ENCODE results near the gene ASPN. TPM values are rescaled to one million over a fixed set of nuclear protein-coding genes. Genes with fewer than 3 reads are reported as not detected.

ASPN gene
- 10 to 100 TPM; 22.5 to 34.5 TPM for total RNA-seq
- long read RNA-seq, donor 1, transcript ASPN-202 (8 exons, 2,470 nt): major isoform, 5 of 7 reads
- long read RNA-seq, donor 1, partial matches to known transcripts: 1 of 7 reads
- long read RNA-seq, donor 1, other reads (novel, unspliced or antisense): 1 of 7 reads
- long read RNA-seq, donor 2, transcript ASPN-202 (8 exons, 2,470 nt): major isoform, 9 of 15 reads
- long read RNA-seq, donor 2, partial matches to known transcripts: 3 of 15 reads
- long read RNA-seq, donor 2, other reads (novel, unspliced or antisense): 3 of 15 reads

DNA sequence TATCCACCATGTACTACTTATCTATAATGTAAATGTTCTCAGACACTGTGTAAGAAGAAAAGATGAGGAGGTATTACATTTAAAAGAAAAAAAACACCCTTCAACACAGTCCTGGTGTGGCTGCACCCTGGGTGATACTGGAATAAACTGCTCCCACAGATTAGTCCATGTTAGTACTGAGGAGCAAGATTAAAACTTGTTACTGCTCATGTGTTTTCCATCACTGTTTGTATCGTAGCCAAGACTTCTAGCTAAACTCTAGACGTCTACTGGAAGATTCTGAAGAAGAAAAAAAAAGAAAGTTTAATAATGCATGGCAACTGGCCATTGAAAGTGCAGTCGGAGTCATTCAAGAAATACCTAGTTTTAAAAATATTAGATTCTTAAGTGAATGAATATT is at the start of gene ASPN:
Gene ASPN (minus strand): TSS at position 178 of the 400 bp plus-strand sequence.
- intact Hi-C loops (cut with DNase I): no loop called here

DNA sequence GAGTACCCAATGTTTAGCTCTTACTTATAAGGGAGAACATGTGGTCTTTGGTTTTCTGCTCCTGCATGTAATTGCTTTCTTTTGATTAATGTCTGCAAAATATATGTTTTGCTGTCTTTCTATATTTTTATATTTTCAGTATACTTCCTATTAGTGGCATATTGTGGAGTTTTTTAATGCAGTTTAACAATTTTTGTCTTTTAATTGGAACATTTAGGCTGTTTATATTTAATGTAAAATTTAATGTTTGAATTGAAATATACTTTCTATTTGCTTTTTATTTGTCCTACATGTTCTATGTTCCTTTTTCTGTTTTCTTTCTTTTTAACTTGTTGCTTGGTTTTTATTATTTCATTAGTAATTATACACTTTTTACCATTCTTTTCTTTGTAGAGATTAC is 48.6 kb upstream of the ASPN start:
- no peak for DNase-seq (ENCODE audit: low spot score)
- intact Hi-C loops (cut with DNase I): no loop called here

More for the DNA sequence above, at the start of gene ASPN:
- DNase-seq (ENCODE audit: low spot score): no peak

- DNase-seq (ENCODE audit: low spot score): no peak
- intact Hi-C loops (cut with DNase I): no loop called here
These were observed 46.8 kb upstream of the ASPN start for GRCh38 chr9:92529124-92529523.

GRCh38 chr9:92528522-92528849 is 46.2 kb upstream of the ASPN start:
- intact Hi-C loops (cut with DNase I): no loop called here
- DNase-seq (ENCODE audit: low spot score): no peak

DNA sequence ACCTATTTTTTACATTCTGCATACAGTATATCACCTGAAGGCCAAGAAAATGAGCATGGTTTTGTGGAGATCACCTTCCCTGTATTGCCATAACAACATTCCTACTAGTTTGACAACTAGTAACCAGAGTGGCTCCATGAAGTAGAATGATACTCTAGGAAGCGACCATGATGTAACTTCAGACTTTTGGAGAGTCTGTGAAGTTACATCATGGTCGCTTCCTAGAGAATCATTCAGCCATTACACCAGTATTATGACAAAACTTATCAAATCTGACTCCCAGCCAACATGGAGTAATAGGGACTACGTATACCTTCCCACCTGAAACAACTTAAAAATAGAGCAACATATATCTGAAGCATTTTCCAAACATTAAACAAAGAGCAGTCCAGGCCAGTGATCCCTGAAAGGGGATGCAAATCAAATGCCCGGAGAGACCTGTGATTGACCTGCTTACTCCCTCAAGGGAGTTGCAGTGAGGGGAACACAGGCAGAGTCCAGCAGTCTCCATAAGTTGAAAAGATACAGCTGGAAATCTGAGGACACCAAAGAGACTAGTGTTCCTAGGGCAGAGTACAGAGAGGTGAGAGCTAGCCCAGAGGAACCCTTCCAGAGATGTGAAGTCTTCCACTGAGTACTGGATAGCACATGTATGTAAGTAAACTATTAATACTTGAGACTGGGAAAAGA is 45.7 kb upstream of the ASPN start:
- intact Hi-C loops (cut with DNase I): no loop called here
- DNase-seq (ENCODE audit: low spot score): no peak

DNA sequence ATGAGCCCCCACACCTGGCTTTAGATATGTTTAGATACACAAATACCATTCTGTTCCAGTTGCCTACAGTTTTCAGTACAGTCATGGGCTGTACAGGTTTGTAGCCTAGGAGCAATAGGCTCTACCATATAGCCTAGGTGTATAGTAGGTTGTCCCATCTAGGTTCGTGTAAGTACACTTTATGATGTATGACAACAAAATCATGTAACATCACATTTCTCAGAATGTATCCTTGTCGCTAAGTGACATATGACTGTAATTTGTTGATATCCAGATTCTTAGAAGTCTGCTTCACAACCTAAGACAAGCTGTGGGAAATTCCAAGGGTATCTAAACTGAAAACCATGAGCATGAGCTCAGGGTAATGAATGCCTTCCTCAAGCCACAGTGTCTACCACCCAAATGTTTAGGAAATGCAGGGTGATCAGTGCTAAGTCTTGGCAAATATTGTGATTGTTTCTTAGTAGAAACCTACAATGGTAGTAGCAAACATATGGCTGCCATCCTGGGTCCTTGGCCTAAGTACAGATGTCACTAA is 45.1 kb upstream of the ASPN start:
- DNase-seq (ENCODE audit: low spot score): no peak
- intact Hi-C loops (cut with DNase I): no loop called here

DNA sequence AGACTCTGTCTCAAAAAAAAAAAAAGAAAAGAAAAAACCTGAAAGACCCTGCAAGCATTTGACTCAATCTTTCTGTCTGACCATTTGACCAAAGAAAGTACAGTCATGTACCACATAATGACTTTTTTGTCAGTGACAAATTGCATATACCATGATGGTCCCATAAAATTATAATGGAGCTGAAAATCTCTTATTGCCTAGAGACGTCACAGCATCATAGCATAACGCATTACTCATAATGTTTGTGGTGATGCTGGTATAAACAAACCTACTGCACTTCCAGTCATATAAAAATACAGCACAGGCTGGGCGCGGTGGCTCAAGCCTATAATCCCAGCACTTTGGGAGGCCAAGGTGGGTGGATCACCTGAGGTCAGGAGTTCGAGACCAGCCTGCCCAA is 43.0 kb upstream of the ASPN start:
- DNase-seq (ENCODE audit: low spot score): no peak
- intact Hi-C loops (cut with DNase I): no loop called here

- intact Hi-C loops (cut with DNase I): no loop called here
- DNase-seq (ENCODE audit: low spot score): no peak
These were observed 42.6 kb upstream of the ASPN start for GRCh38 chr9:92524881-92525280.

DNA sequence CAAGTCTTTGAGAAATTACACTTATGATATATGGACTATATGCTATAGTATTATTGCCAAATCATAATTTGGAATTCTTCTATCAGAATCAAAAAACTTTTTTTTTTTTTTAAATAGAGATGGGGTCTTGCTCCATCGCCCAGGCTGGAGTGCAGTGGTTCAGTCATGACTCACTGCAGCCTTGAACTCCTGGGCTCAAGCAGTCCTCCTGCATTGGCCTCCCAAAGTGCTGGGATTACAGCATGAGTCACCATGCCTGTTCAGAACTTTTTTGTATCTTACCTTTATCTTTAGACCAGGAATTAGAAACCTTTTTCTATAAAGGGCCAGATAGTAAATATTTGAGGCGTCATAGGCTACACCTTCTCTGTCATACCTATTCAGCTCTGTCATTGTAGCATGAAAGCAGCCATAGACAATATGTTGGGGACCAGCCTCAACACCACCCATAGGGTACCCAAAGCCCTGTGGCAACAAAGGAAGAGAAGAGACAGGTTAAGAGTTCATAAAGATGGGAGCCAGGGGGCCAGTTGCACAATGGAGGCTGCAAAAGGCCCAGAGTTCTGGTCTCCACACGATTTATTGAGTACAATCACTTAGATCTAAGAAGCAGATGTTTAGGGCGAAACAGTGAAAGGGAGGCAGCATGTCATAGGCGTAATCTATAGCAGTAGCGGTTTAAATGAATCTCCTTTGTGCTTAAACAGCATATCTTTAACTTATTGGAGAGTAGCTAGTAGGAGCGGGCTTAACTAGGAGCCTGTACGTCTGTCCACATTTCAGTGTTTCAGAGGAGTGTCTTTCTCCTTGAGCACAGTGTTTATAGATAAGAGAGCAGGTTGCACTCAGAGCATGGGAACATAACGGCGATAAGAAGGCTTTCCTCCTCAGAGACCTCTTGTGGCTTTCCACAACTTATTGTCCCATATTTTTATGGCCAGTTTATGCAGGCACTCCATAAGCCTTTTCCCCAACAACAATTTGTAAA is 41.0 kb upstream of the ASPN start:
- no peak for DNase-seq (ENCODE audit: low spot score)
- intact Hi-C loops (cut with DNase I): no loop called here

GRCh38 chr9:92520837-92521236 is 38.5 kb upstream of the ASPN start:
- DNase-seq (ENCODE audit: low spot score): no peak
- intact Hi-C loops (cut with DNase I): no loop called here

DNA sequence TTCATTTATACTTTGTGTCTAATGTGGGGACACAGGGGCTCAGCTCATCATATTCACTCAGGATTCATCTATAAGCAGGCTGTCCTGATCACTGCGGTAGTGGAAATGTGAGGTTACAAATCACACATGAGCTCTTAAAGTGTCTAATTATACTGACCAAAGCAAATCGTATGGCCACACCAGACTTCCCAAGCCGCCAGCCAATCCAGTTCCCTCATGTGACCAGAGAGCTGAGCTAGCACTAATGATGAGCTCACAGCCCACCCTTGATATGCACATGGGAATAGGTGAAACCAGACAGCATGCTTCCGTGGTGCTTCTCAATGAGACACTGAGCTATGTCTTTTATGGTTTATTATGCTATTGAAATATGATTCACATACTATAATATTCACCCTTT is 35.9 kb upstream of the ASPN start:
- intact Hi-C loops (cut with DNase I): no loop called here
- DNase-seq (ENCODE audit: low spot score): no peak

GRCh38 chr9:92517046-92517445 is 34.7 kb upstream of the ASPN start:
- intact Hi-C loops (cut with DNase I): no loop called here
- DNase-seq (ENCODE audit: low spot score): no peak

DNA sequence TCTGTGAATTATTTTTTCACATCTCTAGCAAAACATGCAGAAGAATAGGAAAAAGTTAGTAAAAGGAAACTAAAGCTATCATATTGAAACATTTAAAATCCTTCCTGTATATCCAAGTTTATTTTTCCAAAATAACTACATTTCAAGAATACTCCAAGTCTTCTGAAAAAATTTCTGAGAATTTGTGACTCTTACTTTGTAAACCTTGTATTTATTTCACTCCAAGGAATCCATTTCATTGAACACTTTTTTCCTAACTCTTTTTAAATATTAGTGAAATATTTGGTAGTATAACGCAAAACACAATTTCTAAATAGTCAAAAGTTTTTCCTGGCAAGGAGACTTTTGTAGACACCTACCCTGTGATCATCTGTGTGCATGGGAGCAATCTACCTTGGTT is 34.2 kb upstream of the ASPN start:
- DNase-seq (ENCODE audit: low spot score): no peak
- intact Hi-C loops (cut with DNase I): no loop called here

- intact Hi-C loops (cut with DNase I): no loop called here
- DNase-seq (ENCODE audit: low spot score): no peak
These were observed 32.3 kb upstream of the ASPN start for GRCh38 chr9:92514635-92515034.

- intact Hi-C loops (cut with DNase I): no loop called here
- DNase-seq (ENCODE audit: low spot score): no peak
These were observed 31.0 kb upstream of the ASPN start for GRCh38 chr9:92513349-92513748.

GRCh38 chr9:92512622-92513021 is 30.3 kb upstream of the ASPN start:
- DNase-seq (ENCODE audit: low spot score): no peak
- intact Hi-C loops (cut with DNase I): no loop called here

GRCh38 chr9:92510747-92511146 is 28.4 kb upstream of the ASPN start:
- intact Hi-C loops (cut with DNase I): no loop called here
- no peak for DNase-seq (ENCODE audit: low spot score)

GRCh38 chr9:92509050-92509449 is 26.7 kb upstream of the ASPN start:
- intact Hi-C loops (cut with DNase I): loop anchor here in 1 of 2 donors (10.0 kb wide), 1 partner anchor 106 kb away; no protein-coding TSS in a partner anchor
- no peak for DNase-seq (ENCODE audit: low spot score)

DNA sequence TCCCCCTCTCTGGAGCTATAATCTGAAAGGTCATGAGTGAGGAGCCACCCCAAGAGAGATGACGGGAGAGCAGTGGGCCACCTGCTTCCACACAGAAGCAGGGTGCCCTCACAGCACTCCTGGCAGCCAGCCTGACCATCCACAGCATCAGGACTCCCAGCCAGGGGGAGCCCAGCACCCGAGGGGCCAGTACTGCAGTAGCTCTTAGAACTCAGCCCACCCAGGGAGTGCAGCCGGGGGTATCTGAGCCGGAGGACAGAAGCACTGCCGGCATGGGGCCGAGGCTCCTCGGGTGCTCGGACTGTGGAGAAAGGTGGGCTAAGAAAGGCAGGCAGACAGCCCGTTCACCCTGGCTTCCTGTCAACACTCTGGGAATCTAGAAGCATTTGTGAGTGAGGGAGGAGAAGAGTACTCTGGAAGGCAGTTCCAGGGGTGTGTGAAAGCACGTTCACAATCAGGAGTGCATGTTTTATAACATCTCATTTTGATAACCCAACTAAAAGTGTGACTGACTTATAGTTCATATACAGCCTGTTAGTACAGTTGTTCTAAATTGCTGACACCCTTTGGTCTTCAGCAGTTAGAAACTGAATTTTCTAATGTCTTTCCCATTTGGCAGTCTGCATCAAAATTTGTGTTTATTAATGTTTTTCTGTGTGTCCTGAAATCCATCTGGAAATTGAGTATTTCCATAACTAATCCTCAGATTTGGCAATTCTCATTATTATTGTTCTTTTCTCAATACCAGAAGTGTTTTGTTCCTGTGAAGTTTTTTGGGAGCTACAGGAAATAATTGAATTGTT is 25.9 kb upstream of the ASPN start:
- no peak for DNase-seq (ENCODE audit: low spot score)
- intact Hi-C loops (cut with DNase I): loop anchor here in 1 of 2 donors (10.0 kb wide), 1 partner anchor 107 kb away; no protein-coding TSS in a partner anchor

Measured in posterior vena cava (tissue), 2 donors.